Activated naive CD4-positive, alpha-beta T cell treated with Interleukin-2 at 50 U/mL for 16 hours (primary cell): ENCODE results near the gene USP38.
"Not testable (repeated sequence)": the region's sequence is repeated elsewhere in the genome, so short reads cannot be mapped to it uniquely, and the experiment has no call there.

Source experiments
- DNase-seq: peaks from one replicate; pipeline ENCODE4 v3.0.0-alpha.2; 2020

Gene USP38

GRCh38 chr4:143224255-143224654 is 39.5 kb downstream of the USP38 start:
- no peak for DNase-seq

GRCh38 chr4:143225167-143225566 is 40.5 kb downstream of the USP38 start:
- DNase-seq, result no peak

GRCh38 chr4:143230683-143231082 is 46.0 kb downstream of the USP38 start:
- DNase-seq, result no peak

- DNase-seq, result no peak
Observed at GRCh38 chr4:143232277-143232676, 47.6 kb downstream of the USP38 start.

GRCh38 chr4:143234153-143234552 is 49.4 kb downstream of the USP38 start:
- DNase-seq, result no peak

GRCh38 chr4:143237195-143237594 is 52.5 kb downstream of the USP38 start:
- not testable (repeated sequence) for DNase-seq

GRCh38 chr4:143240939-143241679 is 56.4 kb downstream of the USP38 start:
- no peak for DNase-seq

GRCh38 chr4:143241892-143242291 is 57.2 kb downstream of the USP38 start:
- no peak for DNase-seq

- DNase-seq, result no peak
Observed at GRCh38 chr4:143243041-143243440, 58.3 kb downstream of the USP38 start.

GRCh38 chr4:143246977-143247376 is 62.3 kb downstream of the USP38 start:
- no peak for DNase-seq

- DNase-seq, result no peak
Observed at GRCh38 chr4:143247866-143248265, 63.1 kb downstream of the USP38 start.

GRCh38 chr4:143248827-143249226 is 64.1 kb downstream of the USP38 start:
- DNase-seq, result no peak

GRCh38 chr4:143250617-143251016 is 65.9 kb downstream of the USP38 start:
- DNase-seq, result no peak

- DNase-seq, result no peak
Observed at GRCh38 chr4:143251348-143251747, 66.6 kb downstream of the USP38 start.

- DNase-seq, result no peak
Observed at GRCh38 chr4:143251779-143252178, 67.1 kb downstream of the USP38 start.

- DNase-seq, result no peak
Observed at GRCh38 chr4:143252478-143252877, 67.8 kb downstream of the USP38 start.

- no peak for DNase-seq
Observed at GRCh38 chr4:143253166-143253565, 68.4 kb downstream of the USP38 start.

GRCh38 chr4:143254491-143255226 is 69.9 kb downstream of the USP38 start:
- DNase-seq, result no peak

- no peak for DNase-seq
Observed at GRCh38 chr4:143256456-143256855, 71.7 kb downstream of the USP38 start.

- DNase-seq, result no peak
Observed at GRCh38 chr4:143257356-143257755, 72.6 kb downstream of the USP38 start.

GRCh38 chr4:143260750-143261149 is 76.0 kb downstream of the USP38 start:
- DNase-seq, result no peak

- DNase-seq, result no peak
Observed at GRCh38 chr4:143262838-143263237, 78.1 kb downstream of the USP38 start.

GRCh38 chr4:143267690-143268089 is 83.0 kb downstream of the USP38 start:
- not testable (repeated sequence) for DNase-seq

- DNase-seq, result no peak
Observed at GRCh38 chr4:143270256-143270838, 85.6 kb downstream of the USP38 start.
